Activated T-cell treated with anti-CD3 and anti-CD28 coated beads, Interleukin-2, amount 50 U/mL, for 48 hours (primary cell): ENCODE measurements around the gene KRT7.
A peak's percentile ranks its signal among the peaks of the same experiment; 100 is the strongest.
"Not testable (repeated sequence)": the region's sequence is repeated elsewhere in the genome, so short reads cannot be mapped to it uniquely, and the experiment has no call there.

Experiments
- DNase-seq, 2 experiments: peaks; one replicate each; pipeline ENCODE4 v3.0.0-alpha.2; 2020

The KRT7 gene

DNA sequence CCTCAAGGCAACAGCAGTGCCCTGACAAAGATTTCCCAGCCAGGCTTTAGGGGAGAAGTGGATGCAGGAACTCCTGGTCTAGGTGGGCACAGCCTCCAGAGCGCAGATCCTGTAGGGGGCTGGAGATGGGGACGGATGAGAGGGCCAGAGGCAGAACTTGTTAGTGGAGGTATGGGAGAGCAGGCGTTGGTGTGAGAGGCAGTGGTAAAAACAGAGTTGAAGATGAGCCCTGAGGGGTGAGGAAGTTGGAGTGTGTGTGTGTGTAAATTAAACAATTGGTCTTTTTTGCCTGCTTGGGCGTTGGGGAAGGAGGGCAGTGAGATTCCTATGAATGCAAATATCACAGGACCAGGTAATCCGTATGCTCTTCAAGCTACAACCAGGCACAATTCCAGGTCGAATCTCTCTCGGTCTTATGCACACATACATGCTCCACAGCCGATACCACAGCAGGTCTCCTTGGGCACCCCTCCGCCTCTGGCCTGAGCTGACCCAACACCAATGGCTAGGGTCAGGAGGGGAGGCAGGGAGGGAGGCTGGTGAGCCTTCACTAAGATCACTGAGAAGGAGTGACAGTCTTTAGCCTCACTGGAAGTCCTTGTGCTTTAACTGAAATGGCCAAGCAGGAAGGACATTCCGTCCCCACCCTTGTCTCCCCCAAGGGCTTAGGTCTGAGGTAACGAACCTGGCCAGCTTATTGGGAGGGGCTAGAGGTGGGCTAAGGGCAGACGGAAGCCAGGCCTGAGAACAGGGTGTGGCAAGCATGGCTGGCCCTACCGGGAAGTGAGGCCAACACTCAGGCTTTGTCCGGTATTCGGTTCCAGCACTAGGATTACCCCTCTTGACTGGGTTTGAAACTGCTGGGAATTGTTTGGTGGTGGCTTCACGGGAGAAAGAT lies 1.5 kb upstream of the KRT7 start:
- DNase-seq = no peak

- DNase-seq = no peak
Observed at GRCh38 chr12:52232203-52232673, 805 bp upstream of the KRT7 start.

DNA sequence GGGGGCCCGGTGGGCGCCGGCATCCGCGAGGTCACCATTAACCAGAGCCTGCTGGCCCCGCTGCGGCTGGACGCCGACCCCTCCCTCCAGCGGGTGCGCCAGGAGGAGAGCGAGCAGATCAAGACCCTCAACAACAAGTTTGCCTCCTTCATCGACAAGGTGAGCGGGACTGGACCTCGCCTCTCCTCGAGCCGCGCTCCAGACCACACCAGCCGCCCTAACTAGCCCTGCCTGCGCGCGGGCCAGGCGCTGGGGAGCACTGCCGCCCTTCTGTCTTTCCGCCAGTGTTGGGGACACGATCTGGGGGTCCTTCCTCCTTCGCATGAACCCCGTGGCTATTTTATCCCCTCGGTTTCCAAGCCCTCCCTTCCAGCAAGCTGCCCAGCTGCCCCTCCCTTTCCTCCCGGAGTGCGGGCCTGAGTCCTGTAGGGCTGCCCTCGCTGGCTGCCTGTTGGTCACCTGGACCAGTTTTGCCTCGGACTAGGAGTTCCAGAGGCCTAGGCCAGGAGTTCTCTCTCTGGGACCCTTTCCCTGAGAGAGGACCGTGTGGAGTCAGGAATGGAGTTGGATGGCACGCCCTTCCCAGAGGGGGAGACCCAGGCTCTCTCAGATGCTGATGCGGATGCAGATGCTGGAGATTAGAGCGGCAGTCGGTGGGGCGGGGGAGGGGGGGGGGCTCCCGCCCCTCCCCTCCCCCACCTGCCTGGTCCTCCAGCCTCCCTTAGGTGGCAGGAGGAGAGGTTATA lies 592 bp downstream of the KRT7 start:
- DNase-seq = no peak

GRCh38 chr12:52234223-52234810 lies 1.3 kb downstream of the KRT7 start:
- DNase-seq = no peak

DNA sequence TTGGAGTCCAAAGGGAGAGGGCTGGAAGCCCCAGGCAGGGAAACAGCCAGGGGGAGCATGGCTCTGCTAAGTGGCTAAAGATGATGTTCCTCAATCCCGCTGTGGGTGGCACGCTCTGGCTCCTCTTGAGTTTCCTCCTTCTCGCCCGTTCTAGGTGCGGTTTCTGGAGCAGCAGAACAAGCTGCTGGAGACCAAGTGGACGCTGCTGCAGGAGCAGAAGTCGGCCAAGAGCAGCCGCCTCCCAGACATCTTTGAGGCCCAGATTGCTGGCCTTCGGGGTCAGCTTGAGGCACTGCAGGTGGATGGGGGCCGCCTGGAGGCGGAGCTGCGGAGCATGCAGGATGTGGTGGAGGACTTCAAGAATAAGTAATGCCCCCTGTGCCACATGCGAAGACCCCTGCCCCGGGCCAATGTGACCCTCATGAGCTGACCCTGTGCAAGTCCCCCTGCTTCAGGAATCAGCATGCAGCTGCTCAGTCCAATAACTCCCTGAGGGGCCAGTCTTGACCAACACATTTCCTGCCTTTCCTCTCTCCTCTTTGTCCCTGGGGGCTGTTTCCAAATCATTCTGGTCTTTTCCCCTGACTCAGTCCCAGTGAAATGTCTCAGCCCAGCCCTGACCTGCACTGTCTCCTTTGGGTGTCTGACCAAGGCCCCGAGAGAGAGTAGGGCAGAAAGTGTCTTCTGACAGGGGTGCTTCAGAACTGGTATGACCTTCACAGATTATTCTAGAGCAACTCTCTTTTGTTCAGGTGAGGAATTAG lies 2.1 kb downstream of the KRT7 start:
- no peak for DNase-seq

DNA sequence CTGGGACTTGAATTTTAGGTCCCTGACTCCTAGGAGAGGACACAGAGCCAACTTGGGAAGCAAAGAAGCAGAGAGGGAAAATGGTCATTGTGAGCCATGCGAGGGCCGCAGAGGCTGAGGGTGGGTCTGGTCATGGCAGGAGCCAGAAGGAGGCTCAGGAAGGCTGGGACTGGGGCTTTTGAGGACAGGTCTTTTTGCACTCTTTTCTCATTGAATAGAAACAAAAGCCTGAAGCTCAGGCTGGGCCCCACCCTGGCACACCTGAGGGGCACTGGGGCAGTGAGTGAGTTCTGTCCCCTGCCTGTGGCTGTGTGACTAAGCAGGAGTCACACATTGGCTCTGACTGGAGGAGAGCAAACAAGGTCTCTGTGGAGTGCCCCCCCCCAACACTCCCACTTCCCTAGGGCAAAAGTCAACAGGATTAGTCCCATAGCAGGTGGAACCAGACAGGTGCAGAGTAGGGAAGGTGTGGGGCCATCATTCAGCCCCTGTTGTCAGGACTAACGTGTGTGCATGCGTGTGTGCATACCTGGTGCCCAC lies 2.8 kb downstream of the KRT7 start:
- DNase-seq = no peak

DNA sequence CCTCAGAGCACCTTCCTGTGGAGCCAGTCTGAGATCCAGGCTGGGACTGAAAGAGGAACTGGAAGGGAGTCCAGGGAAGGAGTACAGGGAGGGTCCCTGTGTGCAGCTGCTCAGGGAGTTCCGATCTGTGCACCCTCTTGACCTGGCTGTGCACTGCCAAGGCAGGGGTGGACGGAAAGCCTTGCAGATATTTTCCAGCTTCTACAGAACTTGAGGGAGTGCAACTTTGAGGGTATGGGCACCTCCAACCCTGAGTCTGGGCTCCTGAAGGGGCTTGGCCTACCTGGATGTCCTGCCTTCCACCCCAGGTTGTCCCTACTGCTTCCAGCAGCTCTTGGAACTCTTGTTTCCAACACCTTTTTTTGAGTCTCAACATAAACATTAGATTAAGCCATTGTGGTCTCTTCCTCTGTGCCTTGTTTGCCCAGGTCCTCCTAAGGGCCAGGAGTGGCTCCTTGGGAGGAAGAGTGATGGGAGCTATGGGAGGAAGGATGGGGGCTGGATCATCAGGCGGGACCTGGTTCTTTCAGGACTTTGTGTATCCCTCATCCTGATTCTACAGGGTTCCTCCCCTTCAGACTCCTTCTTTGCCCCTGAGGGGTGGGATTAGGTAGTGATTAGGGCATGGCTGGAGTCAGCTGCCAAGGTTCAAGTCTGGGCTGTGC lies 3.5 kb downstream of the KRT7 start:
- DNase-seq = no peak

- no peak for DNase-seq
Observed at GRCh38 chr12:52238207-52238840, 5.3 kb downstream of the KRT7 start.

- no peak for DNase-seq
Observed at GRCh38 chr12:52238916-52239646, 6.0 kb downstream of the KRT7 start.

GRCh38 chr12:52239767-52240166 lies 6.7 kb downstream of the KRT7 start:
- no peak for DNase-seq

DNA sequence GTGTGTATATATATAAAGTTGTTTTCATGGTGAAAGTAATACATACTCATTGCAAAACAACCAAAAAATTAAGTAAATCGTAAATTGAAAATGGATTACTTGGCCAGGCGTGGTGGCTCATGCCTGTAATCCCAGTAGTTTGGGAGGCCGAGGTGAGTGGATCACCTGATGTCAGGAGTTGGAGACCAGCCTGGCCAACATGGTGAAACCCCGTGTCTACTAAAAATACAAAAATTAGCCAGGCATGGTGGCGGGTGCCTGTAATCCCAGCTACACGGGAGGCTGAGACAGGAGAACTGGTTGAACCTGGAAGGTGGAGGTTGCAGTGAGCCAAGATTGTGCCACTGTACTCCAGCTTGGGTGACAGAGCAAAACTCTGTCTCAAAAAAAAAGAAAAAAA lies 7.2 kb downstream of the KRT7 start:
- not testable (repeated sequence) for DNase-seq

DNA sequence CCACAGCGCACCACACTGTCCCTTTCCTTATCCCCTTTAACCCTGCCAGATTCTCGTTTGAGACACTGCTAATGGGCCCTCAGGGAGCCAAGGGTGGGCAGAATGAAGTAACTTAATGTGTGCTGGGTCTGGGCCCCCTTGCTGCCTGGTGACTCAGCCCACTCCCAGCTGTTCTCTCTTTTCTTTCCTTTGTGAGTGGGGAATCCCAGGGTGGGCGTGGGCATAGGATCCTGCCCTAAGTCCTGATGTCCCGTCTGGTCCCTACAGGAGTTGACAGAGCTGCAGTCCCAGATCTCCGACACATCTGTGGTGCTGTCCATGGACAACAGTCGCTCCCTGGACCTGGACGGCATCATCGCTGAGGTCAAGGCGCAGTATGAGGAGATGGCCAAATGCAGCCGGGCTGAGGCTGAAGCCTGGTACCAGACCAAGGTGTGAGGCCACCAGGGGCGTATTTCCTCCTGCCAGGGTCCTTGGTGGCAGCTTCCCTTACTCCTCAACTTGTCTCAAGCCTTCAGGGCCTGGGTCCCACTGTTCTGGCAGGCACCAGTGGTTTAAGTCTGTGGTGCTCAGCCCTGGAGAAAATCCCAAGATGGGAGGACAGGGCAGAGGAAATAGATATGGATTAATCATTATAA lies 8.3 kb downstream of the KRT7 start:
- DNase-seq = no peak

DNA sequence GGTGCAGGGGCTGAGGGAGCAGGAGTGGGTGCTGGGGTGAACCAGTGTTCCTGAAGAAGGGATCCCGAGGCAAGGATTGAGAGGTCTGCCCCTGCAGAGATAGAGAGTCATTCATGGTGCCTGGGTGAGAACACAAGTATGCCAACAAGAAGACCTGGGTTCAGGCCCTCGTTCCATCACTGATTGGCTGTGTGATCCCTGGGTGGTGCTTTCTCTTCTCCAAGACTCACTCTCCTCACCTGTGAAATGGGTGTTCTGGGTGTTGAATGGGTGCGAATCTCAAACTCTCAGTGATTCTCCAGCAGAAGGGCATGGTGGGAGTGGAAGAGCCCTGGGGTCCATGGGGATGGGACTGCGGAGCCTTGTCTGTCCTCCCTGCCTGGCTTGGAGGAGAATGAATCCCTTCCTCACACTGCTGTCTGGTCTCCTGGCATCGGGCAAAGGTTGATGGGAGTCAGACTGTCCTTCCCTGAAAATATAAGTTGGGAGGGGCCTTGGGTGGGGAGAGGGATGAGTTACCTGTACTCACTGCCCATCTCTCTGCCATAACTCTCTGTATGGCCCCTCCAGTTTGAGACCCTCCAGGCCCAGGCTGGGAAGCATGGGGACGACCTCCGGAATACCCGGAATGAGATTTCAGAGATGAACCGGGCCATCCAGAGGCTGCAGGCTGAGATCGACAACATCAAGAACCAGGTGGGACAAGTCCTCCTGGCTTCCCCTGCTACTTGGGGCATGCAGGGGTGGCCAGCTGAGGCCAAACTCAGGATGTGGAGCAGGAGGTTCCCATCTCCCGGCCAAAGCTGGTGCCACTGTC lies 9.6 kb downstream of the KRT7 start:
- DNase-seq = no peak

GRCh38 chr12:52243259-52243855 lies 10.3 kb downstream of the KRT7 start:
- no peak for DNase-seq

DNA sequence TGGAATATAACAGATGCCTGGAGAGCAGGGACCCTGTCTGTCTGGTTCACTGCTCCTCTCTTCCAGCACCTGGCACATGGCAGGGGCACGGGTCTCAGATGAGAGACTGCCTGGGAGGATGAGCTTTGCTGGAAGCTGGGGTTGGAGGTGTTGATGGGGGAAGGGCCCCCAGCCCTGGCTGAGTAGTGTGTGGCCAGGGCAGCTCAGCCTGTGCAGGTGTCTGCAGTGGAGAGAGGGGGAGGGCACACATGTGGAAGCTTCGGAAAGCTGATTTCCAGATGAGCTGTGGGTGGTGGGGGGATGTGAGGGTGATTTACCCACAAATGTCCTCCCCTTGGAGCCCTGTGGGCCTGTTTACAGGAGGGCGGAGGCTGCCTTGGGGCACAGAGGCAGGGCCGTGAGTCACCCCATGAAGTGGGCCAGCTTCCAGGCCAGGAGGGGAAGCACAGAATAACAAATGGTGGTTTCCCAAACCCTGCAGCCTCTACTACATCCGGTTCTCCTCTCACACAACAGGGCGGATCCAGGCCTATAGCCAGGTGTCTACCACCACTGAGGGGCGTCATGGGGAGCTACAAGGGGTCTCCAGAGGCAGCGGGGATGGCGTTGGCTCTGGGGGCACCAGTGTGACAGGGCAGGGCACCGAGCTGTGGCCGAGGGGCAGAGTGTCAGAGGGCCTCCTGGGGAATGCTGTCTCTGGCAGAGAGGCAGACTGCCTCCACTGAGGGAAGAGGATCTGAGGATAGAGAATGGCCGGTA lies 11.0 kb downstream of the KRT7 start:
- DNase-seq = peak; percentile 72 to 79

- DNase-seq = no peak
Observed at GRCh38 chr12:52244615-52244994, 11.6 kb downstream of the KRT7 start.

DNA sequence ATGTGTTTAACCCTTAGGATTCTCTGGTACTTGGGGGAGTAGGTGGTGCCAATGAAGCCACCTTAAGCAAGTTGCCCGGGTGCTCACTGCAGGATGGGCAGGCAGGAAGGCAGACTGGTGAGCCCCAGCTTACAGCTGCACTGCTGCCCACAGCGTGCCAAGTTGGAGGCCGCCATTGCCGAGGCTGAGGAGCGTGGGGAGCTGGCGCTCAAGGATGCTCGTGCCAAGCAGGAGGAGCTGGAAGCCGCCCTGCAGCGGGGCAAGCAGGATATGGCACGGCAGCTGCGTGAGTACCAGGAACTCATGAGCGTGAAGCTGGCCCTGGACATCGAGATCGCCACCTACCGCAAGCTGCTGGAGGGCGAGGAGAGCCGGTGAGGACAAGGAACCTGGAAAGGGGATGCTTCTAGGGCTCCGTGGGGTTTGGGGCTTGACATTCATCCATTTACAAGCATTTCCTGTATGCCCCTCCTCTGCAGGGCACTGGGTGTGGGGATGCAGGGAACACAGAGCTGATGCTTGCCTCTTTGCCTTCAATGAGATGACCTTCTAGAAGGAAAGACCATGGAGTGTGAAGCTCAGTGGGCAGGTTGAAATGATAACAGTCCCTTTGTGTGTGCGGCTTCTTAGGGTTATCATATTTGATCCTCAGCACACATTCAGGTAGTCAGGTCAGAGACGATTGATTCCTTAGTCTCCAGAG lies 12.4 kb downstream of the KRT7 start:
- no peak for DNase-seq
